GM10847 (cell line): Measurements from ENCODE around the gene PKMYT1.
A peak's percentile ranks its signal among the peaks of the same experiment; 100 is the strongest.

Experiments used
- POLR2A ChIP-seq: IDR thresholded peaks from 2 replicates; pipeline ENCODE4 v1.6.1; 2011; ENCODE audit not compliant: insufficient read length; ENCODE audit errors: extremely low read depth

Gene PKMYT1

GRCh38 chr16:2973605-2974318 is 6.5 kb downstream of the PKMYT1 start:
- no peak for TF ChIP-seq POLR2A

DNA sequence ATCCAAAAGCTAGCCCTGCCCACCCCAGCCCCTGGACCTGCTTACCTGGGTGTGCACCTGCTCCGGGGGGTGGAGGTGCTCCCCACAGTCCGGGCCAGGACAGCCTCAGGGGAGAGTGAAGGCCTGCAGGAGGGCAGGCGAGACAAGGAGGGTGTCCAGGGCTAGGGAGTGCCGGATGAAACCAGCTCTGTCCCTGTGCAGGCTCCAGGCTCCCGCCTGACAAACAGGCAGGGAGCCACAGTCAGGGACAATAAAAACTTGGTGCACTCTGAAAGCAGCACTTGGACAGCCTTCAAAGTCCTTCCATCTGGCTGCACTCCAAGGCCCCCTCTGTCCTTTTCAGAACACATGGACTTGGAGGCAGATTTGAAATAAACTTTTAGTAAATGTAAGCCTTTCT is 7.2 kb downstream of the PKMYT1 start:
- TF ChIP-seq POLR2A: no peak

DNA sequence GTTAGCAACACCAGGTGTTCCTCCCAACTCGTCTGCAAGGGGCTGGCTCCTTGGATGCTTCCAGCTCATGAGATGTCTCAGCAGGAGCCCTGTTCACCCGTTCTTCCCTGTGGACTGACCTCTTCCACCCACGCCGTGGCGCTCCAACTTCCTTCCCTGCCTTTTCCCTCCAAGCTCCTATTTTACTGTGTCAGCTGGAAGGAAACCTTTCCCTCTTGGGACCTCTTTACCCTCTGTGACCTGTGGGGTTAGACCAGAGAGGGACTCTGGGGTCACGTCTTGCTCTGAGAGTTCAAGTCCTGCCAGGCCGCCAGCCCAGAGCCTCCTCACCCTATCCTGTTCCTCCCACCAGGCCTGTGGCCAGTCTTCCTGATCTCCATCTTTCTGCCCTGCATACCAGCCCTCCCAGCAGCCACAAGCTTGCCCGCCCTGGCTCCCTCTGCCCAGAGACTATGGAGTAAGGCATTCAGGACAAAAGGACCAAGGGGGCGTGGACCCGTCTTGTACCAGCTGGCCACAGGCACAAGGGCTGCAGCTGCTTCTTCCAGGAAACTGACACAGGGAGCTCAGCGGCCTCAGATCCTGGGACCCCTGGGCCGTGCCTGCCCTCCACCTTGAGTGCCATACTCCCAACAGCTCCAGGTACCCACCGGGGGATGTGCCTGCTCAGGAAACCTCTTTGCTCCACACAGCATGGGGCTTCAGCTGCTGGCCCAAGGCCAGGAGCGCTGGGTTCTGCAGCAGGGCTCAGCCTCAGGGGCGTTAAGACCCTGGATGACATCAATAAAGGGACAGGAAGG is 8.1 kb downstream of the PKMYT1 start:
- no peak for TF ChIP-seq POLR2A

GRCh38 chr16:2971134-2971984 is 8.9 kb downstream of the PKMYT1 start:
- peak; percentile 14 for TF ChIP-seq POLR2A

GRCh38 chr16:2970563-2970962 is 9.7 kb downstream of the PKMYT1 start:
- TF ChIP-seq POLR2A: no peak

DNA sequence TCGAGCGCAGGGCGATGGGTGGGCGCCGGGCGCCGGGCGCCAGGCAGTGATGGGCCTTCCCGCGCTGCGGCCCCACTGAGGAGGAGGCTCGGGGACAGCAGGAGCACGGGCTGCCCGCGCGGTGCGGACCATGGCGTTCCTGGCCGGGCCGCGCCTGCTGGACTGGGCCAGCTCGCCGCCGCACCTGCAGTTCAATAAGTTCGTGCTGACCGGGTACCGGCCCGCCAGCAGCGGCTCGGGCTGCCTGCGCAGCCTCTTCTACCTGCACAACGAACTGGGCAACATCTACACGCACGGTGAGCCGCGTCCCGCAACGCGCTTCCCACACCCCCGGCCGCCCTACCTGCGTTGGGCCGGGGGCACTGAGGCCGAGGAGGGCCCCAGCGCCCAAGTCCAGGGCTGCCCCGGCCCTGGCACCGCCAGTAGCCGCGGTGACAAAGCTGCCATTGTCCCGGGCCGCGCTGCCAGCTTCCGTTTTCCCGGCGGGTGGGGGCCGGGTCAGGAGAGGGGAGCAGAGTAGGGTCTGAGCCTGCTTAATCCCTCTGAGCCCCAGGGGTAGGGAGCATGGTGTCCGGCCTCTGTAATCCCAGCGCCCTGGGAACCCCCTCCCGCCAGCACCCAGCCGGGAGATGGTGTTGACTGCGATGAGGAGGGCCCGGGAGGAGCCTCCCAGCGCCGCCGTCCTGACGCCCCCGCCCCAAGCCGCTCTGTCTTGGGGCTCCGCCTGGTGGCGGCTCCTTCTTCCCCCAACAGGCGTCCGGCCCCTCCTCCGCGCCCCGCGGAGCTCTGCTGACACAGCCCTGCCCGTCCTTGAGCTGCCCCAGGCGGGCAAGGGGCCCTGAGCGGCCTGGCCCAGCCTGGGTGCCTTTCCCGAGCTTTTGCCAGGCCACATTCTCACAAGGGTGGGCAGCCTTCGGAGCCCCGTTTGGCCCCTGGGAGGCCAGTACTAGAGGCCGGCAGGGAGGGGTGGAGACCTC is 10.4 kb downstream of the PKMYT1 start:
- no peak for TF ChIP-seq POLR2A

DNA sequence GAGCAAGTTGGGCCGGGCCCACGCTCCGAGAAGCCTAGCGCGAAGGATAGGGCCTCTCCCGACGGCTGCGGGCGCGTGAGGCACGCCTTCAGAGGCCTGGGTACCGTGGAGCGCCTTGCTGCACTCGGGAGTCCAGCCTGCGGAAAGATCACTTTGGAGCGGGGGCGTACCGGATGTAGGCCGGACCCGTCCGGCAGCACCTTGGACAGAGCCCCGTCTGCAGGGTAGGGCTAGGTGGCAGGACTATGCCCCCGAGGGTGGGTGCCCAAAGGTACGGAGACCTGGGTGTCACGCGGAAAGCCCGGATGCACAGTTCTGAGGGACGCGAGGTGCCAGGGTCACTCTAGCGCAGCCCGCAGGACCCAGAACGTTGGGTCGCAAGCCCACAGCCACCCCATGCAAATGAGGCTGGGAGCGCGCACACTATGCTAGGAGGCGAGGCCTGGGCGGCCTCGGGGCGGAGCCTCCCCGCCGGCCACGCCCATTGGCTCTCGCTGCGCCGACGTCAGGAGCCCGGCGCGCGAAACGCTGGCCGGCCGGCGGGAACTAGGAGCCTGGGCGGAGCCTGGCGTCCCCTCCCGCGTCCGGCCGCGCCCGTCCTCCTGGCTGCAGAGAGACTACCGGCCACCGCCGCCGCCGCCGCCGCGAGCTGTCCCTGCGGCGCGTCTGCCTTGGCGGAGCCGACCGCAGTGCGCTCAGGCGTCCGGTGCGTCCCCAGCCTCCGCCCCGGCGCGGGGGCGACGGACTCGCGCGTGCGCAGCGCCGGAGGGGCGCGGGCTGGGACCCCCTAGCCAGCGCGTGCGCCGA is 11.3 kb downstream of the PKMYT1 start, which contains the start of gene PAQR4:
Gene PAQR4, plus strand, starts transcription at position 611 of the 807 bp plus-strand sequence. CDS start 327 bp downstream, outside the sequence.
- no peak for TF ChIP-seq POLR2A

- no peak for TF ChIP-seq POLR2A
Observed at GRCh38 chr16:2968368-2968737, 11.9 kb downstream of the PKMYT1 start.

DNA sequence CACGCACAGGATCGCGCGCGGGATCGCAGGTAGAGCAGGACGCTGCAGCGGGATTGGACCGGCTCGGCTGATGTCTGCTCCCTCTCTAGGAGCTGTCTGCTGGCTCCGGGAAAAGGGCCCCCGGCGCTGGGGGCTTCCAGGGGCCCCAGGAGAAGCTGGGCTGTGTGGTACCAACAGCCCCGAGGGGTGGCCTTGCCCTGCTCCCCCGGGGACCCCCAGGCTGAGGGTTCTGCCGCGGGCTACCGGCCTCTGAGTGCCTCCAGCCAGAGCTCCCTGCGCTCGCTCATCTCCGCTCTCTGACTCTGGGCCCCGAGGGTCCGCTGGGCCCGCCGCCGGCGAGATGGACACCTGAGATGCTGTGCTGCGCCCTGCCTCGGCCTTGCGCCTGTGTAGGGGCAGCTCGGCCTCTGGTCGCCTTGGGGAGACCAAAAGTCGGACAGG is 12.5 kb downstream of the PKMYT1 start:
- TF ChIP-seq POLR2A: no peak

DNA sequence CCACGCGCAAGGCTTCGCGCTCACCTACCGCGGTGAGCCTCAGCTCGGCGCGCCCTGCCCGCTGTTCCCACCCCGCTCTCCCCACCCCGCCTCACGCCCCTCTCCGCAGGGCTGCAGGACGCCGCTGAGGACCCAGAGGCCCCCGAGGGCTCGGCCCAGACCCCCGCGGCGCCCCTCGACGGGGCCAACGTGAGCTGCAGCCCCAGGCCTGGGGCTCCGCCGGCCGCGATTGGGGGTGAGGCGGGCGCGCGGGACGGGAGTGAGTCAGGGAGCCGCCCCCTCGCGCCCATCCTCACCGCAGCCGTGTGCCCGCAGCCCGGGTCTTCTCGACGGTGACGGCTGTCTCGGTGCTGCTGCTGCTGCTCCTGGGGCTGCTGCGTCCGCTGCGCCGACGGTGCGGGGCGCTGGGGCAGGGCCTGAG is 13.0 kb downstream of the PKMYT1 start:
- TF ChIP-seq POLR2A: no peak

GRCh38 chr16:2966808-2967191 is 13.4 kb downstream of the PKMYT1 start:
- TF ChIP-seq POLR2A: no peak

DNA sequence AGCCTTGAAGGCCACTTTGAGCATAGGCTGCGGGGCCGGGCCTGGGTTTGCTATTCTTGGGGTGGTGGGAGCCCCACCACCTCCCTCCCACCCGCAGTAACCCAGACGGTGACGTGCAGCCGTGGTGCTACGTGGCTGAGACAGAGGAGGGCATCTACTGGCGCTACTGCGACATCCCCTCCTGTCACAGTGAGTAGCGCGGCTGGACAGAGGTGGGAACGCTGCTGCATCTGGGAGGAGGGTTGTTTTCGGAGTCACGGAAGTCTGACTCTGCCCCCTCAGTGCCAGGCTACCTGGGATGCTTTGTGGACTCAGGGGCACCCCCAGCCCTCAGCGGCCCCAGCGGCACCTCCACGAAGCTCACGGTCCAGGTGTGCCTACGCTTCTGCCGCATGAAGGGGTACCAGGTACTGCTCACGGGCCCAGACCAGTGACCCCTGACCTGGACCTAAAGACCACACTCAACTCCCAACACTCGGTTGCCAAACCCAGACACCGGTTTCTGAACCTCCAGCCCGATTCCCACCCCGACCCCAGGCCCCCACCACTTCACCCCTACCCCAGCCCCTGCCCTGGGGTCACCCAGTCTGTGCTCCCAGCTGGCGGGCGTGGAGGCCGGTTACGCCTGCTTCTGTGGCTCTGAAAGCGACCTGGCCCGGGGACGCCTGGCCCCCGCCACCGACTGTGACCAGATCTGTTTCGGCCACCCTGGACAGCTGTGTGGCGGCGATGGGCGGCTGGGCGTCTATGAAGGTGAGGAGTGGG is 14.0 kb downstream of the PKMYT1 start:
- no peak for TF ChIP-seq POLR2A

DNA sequence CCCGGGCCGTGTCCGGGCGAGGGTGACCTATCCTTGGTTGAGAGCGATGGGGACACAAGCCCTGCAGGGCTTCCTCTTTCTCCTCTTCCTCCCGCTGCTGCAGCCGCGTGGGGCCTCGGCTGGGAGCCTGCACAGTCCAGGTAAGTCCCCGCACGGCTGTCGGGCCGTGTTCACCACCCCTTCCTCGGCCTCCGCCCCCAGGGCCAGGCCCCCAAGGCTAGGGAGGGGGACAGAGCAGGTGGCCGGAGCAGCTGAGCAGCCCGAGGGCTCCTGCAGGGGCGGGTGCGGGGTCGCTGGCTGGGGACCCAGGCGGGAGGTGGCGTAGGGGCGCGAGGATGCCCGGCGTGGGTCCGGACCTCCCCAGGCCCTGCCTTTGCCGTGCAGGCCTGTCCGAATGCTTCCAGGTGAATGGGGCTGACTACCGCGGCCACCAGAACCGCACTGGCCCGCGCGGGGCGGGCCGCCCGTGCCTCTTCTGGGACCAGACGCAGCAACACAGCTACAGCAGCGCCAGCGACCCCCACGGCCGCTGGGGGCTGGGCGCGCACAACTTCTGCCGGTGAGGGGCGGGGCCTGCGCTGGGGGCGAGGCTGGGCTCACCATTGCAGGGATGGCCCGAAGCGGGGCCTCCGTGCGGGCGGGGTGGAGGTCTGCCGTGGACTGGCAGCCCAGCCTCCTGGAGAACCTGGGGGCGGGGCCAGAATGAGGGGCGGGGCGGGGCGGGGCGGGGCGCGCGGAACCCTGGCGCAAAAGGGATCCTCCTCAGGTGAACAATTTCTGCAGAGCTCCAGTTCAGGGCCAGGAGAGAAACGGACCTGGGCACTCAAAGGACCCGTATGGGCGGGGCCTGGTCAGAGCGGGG is 15.5 kb downstream of the PKMYT1 start:
- TF ChIP-seq POLR2A: no peak
